ENCODE results near the gene VPS4B. TPM values are rescaled to one million over a fixed set of nuclear protein-coding genes. Genes with fewer than 3 reads are reported as not detected.

Gene VPS4B
- total and polyA plus RNA-seq, 7 donors = 31.4 to 69.4 (median 40.0) TPM

- Histone ChIP-seq H3K27ac (no peak overlapping the region), H3K4me3 (no peak overlapping the region)
Measured at GRCh38 chr18:63356272-63356896, 65.9 kb downstream of the VPS4B start.

GRCh38 chr18:63350230-63350629 lies 72.0 kb downstream of the VPS4B start:
- Histone ChIP-seq H3K4me1 (peaks cover 0 to 19% (median 17%) of the 10 kb centered on the region in 4 donors), H3K36me3 (peaks cover 13 to 87% (median 44%) of the 10 kb centered on the region in 4 donors), H3K4me3 (no peak overlapping the region), H3K27ac (no peak overlapping the region), H3K27me3 (no peaks in the 10 kb centered on the region), H3K9me3 (no peaks in the 10 kb centered on the region)
- 48% methylated on average over 2 of the region's 2 CpGs for WGBS, 2 donors
- TF ChIP-seq POLR2AphosphoS5 (IDR thresholded peaks at IDR 0.05) (no peak), EP300 (IDR thresholded peaks at IDR 0.05) (no peak), POLR2A (IDR thresholded peaks at IDR 0.05) (no peak), CTCF (IDR thresholded peaks at IDR 0.05) (no peak)
- intact Hi-C loops (cut with DNase I) = no loop called here
- no peak for DNase-seq

More at GRCh38 chr18:63356272-63356896, 65.9 kb downstream of the VPS4B start:
- no peaks in the 10 kb centered on the region for H3K27me3 ChIP-seq
- no peak for TF ChIP-seq CTCF (IDR thresholded peaks at IDR 0.05)
- TF ChIP-seq POLR2A (IDR thresholded peaks at IDR 0.05) = no peak
- no peak for TF ChIP-seq EP300 (IDR thresholded peaks at IDR 0.05)
- no peak for TF ChIP-seq POLR2AphosphoS5 (IDR thresholded peaks at IDR 0.05)
- peaks cover 2 to 93% (median 42%) of the 10 kb centered on the region in 4 donors for H3K36me3 ChIP-seq
- intact Hi-C loops (cut with DNase I) = no loop called here
- peaks cover 0 to 3% (median 0%) of the 10 kb centered on the region in 4 donors for H3K4me1 ChIP-seq
- WGBS, 2 donors = 93% methylated on average over 7 of the region's 7 CpGs
- H3K9me3 ChIP-seq = no peaks in the 10 kb centered on the region
- DNase-seq = no peak

- Histone ChIP-seq H3K27me3 (no peaks in the 10 kb centered on the region), H3K4me1 (peaks cover 0 to 26% (median 23%) of the 10 kb centered on the region in 4 donors), H3K27ac (no peak overlapping the region), H3K36me3 (peaks cover 13 to 85% (median 34%) of the 10 kb centered on the region in 4 donors), H3K9me3 (no peaks in the 10 kb centered on the region), H3K4me3 (no peak overlapping the region)
- no peak for TF ChIP-seq CTCF (IDR thresholded peaks at IDR 0.05)
- no peak for TF ChIP-seq POLR2A (IDR thresholded peaks at IDR 0.05)
- TF ChIP-seq EP300 (IDR thresholded peaks at IDR 0.05) = no peak
- no peak for TF ChIP-seq POLR2AphosphoS5 (IDR thresholded peaks at IDR 0.05)
- intact Hi-C loops (cut with DNase I) = loop anchor here (5.0 kb wide), 2 partner anchors 74 to 89 kb away; partner anchors contain the start of gene VPS4B
- DNase-seq = no peak
- WGBS, 2 donors = 87 to 95% methylated on average over 7 of the region's 7 CpGs
Measured at GRCh38 chr18:63348508-63349136, 73.7 kb downstream of the VPS4B start.

GRCh38 chr18:63346480-63347183 lies 75.6 kb downstream of the VPS4B start:
- Histone ChIP-seq H3K36me3 (peaks cover 13 to 85% (median 29%) of the 10 kb centered on the region in 4 donors), H3K4me1 (peaks cover 0 to 26% (median 23%) of the 10 kb centered on the region in 4 donors), H3K9me3 (no peaks in the 10 kb centered on the region), H3K4me3 (no peak overlapping the region), H3K27ac (peak overlapping the region; percentile 39 to 80 (median 68)), H3K27me3 (no peaks in the 10 kb centered on the region)
- intact Hi-C loops (cut with DNase I) = loop anchor here (5.0 kb wide), 2 partner anchors 76 to 91 kb away; partner anchors contain the start of gene VPS4B
- TF ChIP-seq POLR2A (IDR thresholded peaks at IDR 0.05) = no peak
- no peak for TF ChIP-seq EP300 (IDR thresholded peaks at IDR 0.05)
- TF ChIP-seq POLR2AphosphoS5 (IDR thresholded peaks at IDR 0.05) = no peak
- no peak for TF ChIP-seq CTCF (IDR thresholded peaks at IDR 0.05)
- DNase-seq = no peak
- WGBS, 2 donors = 90 to 91% methylated on average over 7 of the region's 7 CpGs
